Ovary (tissue), 9 donors: ENCODE measurements around the gene LRRTM4. TPM values are rescaled to one million over a fixed set of nuclear protein-coding genes. Genes with fewer than 3 reads are reported as not detected.
"Not testable (repeated sequence)": the region's sequence is repeated elsewhere in the genome, so short reads cannot be mapped to it uniquely, and the experiment has no call there.

Source experiments
- DNase-seq, 5 donors: peaks; one replicate each; pipeline ENCODE4 v3.0.0-alpha.2; 2019 to 2020
- H3K27ac ChIP-seq, 2 donors: fragments of 200-600 bp; one replicate each; pipeline versions ENCODE4 v1.5.1 to v1.8.0; 2019 to 2022
- H3K27me3 ChIP-seq: fragments of 200-600 bp; one replicate; pipeline ENCODE4 v1.8.0; 2022
- H3K36me3 ChIP-seq: fragments of 200-600 bp; sonication (generic); one replicate; pipeline ENCODE4 v1.5.1; 2019
- H3K4me1 ChIP-seq: one replicate; pipeline ENCODE4 v1.8.1; 2013; ENCODE audit warnings: mild to moderate bottlenecking, moderate library complexity; ENCODE audit not compliant: insufficient read depth
- H3K4me3 ChIP-seq: fragments of 200-600 bp; sonication (generic); one replicate; pipeline ENCODE4 v1.5.1; 2017
- H3K9me3 ChIP-seq, 2 donors: fragments of 200-600 bp in 1 of 2; sonication (generic) in 1 of 2; one replicate each; pipeline versions ENCODE4 v1.5.1 to v1.8.1; 2013 to 2019; ENCODE audit warnings: mild to moderate bottlenecking in 1 of 2, moderate library complexity in 1 of 2
- CTCF ChIP-seq, 3 donors: fragments of 450-650 bp in 2 of 3; fragments of 200-600 bp in 1 of 3; IDR thresholded peaks; one replicate each; pipeline versions ENCODE4 v1.5.1 to v1.8.0; 2016 to 2022; ENCODE audit warnings: antibody characterized with exemption in 3 of 3, mild to moderate bottlenecking in 1 of 3
- EP300 ChIP-seq: sonication (generic); formaldehyde crosslinking; IDR thresholded peaks from one replicate; pipeline ENCODE4 v1.6.1; 2017; ENCODE audit warnings: antibody characterized with exemption
- POLR2A ChIP-seq: fragments of 450-650 bp; IDR thresholded peaks from one replicate; pipeline ENCODE4 v1.6.1; 2017; ENCODE audit warnings: antibody characterized with exemption, mild to moderate bottlenecking, moderate library complexity
- WGBS, 3 donors: extraction: QIAGEN DNeasy Blood & Tissue Kit in 1 of 3; methylation state at CpG; one replicate each; pipeline versions ENCODE4 v1.1.5 to v1.1.7; 2013 to 2017; 5-methylcytosine and 5-hydroxymethylcytosine counted together
- intact Hi-C, 4 donors: fragments of 100-400 bp; cut with DNase I; formaldehyde crosslinking; loops; one replicate each; pipeline versions ENCODE4 v1.11.0 to v1.15.1; 2022 to 2023
- polyA plus RNA-seq, 2 donors: library from polyadenylated mRNA; stranded (reverse); fragments of 200-250 nt in 1 of 2; fragments of 350-450 nt in 1 of 2; fragmentation: Illumina TruSeq in 1 of 2; extraction: RNeasy Lipid Tissue Mini Kit (QIAGEN cat#74804) in 1 of 2; gene quantifications; one replicate each; pipeline ENCODE4 v1.2.3, GENCODE V29; 2013 to 2014
- total RNA-seq, 7 donors: library from RNA; depleted of rRNA in 2 of 7; stranded (reverse); fragments of >200 nt in 2 of 7; fragmentation: NEBNext Ultra II Directional in 3 of 7; extraction: Animal tissue kit (Norgen Biotek cat#: 25700) in 3 of 7; gene quantifications; one replicate each; pipeline versions ENCODE4 v1.1.0 to v1.2.4, GENCODE V29; 2016 to 2023
- donor health status: DM: no; HTN: no; CAD: no; lungs with moderate emphysema.
- donor health status: DM: no; HTN: no; CAD: no.
- donor health status: Bipolar disorder and iron deficiency.
- donor health status: DM: yes; HTN: yes; CAD: no.
- donor health status: DM: no; HTN: no; CAD: no.
- donor health status: DM: yes; HTN: yes; CAD: no.

Gene LRRTM4
- total and polyA plus RNA-seq, 9 donors: 0.01 to 2.2 (median 0.71) TPM; not detected in 2

- Histone ChIP-seq H3K4me1 (no peaks in the 10 kb centered on the region), H3K9me3 (no peaks in the 10 kb centered on the region), H3K27me3 (no peaks in the 10 kb centered on the region), H3K27ac (no peak overlapping the region), H3K36me3 (no peaks in the 10 kb centered on the region), H3K4me3 (no peak overlapping the region)
- 7 to 11% (median 9%) methylated on average over 1 of the region's 1 CpG for WGBS, 3 donors
- intact Hi-C loops: no loop called here
- no peak for DNase-seq
- TF ChIP-seq EP300: no peak
These were observed 427.1 kb downstream of the LRRTM4 start for GRCh38 chr2:77095096-77095495.

GRCh38 chr2:77088424-77088823 is 433.8 kb downstream of the LRRTM4 start:
- H3K36me3 ChIP-seq, intact Hi-C loops, H3K9me3 ChIP-seq, H3K27me3 ChIP-seq, H3K27ac ChIP-seq, H3K4me1 ChIP-seq, H3K4me3 ChIP-seq, DNase-seq: not testable (repeated sequence)
- 63 to 80% (median 74%) methylated on average over 13 of the region's 13 CpGs for WGBS, 3 donors

GRCh38 chr2:77087987-77088414 is 434.2 kb downstream of the LRRTM4 start:
- Histone ChIP-seq H3K4me3 (no peak overlapping the region), H3K4me1 (no peaks in the 10 kb centered on the region), H3K27me3 (no peaks in the 10 kb centered on the region), H3K36me3 (no peaks in the 10 kb centered on the region), H3K27ac (no peak overlapping the region), H3K9me3 (no peaks in the 10 kb centered on the region)
- intact Hi-C loops: no loop called here
- DNase-seq: no peak
- WGBS, 3 donors: 61 to 80% (median 74%) methylated on average over 6 of the region's 6 CpGs
- TF ChIP-seq EP300 (no peak), POLR2A (no peak), CTCF (IDR thresholded peaks at IDR 0.05) (no peak)

- TF ChIP-seq POLR2A (no peak), CTCF (IDR thresholded peaks at IDR 0.05) (no peak), EP300 (no peak)
- Histone ChIP-seq H3K4me3 (no peak overlapping the region), H3K27ac (no peak overlapping the region), H3K4me1 (no peaks in the 10 kb centered on the region), H3K27me3 (no peaks in the 10 kb centered on the region), H3K36me3 (no peaks in the 10 kb centered on the region), H3K9me3 (no peaks in the 10 kb centered on the region)
- intact Hi-C loops: no loop called here
- no peak for DNase-seq
- 77 to 83% (median 81%) methylated on average over 8 of the region's 8 CpGs for WGBS, 3 donors
These were observed 435.7 kb downstream of the LRRTM4 start for GRCh38 chr2:77086478-77086877.

- no peak for DNase-seq
- Histone ChIP-seq H3K9me3 (no peaks in the 10 kb centered on the region), H3K27me3 (no peaks in the 10 kb centered on the region), H3K36me3 (no peaks in the 10 kb centered on the region), H3K4me3 (no peak overlapping the region), H3K4me1 (no peaks in the 10 kb centered on the region), H3K27ac (no peak overlapping the region)
- WGBS, 3 donors: 75 to 87% (median 79%) methylated on average over 2 of the region's 2 CpGs
- intact Hi-C loops: no loop called here
- TF ChIP-seq EP300: no peak
- no peak for TF ChIP-seq CTCF (IDR thresholded peaks at IDR 0.05)
- TF ChIP-seq POLR2A: no peak
These were observed 436.1 kb downstream of the LRRTM4 start for GRCh38 chr2:77086051-77086450.

GRCh38 chr2:77085561-77085960 is 436.6 kb downstream of the LRRTM4 start:
- Histone ChIP-seq H3K27ac (no peak overlapping the region), H3K36me3 (no peaks in the 10 kb centered on the region), H3K4me3 (no peak overlapping the region), H3K4me1 (no peaks in the 10 kb centered on the region), H3K9me3 (no peaks in the 10 kb centered on the region), H3K27me3 (no peaks in the 10 kb centered on the region)
- intact Hi-C loops: no loop called here
- no peak for DNase-seq
- TF ChIP-seq CTCF (IDR thresholded peaks at IDR 0.05) (no peak), POLR2A (no peak), EP300 (no peak)
- WGBS, 3 donors: 91 to 93% (median 92%) methylated on average over 3 of the region's 3 CpGs
